Retinal pigment epithelial cell (primary cell): ENCODE data around the gene LIPC.
A peak's percentile ranks its signal among the peaks of the same experiment; 100 is the strongest.

Experiments used
- DNase-seq: peaks from one replicate; pipeline ENCODE4 v3.0.0-alpha.2; 2010; ENCODE audit warnings: low read depth
- H3K4me3 ChIP-seq: 2 replicates; pipeline ENCODE4 v1.5.1; 2011; ENCODE audit warnings: mild to moderate bottlenecking, low read length, control low read depth, moderate library complexity
- CTCF ChIP-seq: conservative IDR thresholded peaks from 2 replicates; pipeline ENCODE4 v1.5.1; 2011; ENCODE audit warnings: low read depth, low read length, control low read depth, inconsistent platforms

The LIPC gene

GRCh38 chr15:58472221-58472620, 40.4 kb downstream of the LIPC start:
- no peak overlapping the region for H3K4me3 ChIP-seq
- no peak for DNase-seq
- no peak for TF ChIP-seq CTCF

DNA sequence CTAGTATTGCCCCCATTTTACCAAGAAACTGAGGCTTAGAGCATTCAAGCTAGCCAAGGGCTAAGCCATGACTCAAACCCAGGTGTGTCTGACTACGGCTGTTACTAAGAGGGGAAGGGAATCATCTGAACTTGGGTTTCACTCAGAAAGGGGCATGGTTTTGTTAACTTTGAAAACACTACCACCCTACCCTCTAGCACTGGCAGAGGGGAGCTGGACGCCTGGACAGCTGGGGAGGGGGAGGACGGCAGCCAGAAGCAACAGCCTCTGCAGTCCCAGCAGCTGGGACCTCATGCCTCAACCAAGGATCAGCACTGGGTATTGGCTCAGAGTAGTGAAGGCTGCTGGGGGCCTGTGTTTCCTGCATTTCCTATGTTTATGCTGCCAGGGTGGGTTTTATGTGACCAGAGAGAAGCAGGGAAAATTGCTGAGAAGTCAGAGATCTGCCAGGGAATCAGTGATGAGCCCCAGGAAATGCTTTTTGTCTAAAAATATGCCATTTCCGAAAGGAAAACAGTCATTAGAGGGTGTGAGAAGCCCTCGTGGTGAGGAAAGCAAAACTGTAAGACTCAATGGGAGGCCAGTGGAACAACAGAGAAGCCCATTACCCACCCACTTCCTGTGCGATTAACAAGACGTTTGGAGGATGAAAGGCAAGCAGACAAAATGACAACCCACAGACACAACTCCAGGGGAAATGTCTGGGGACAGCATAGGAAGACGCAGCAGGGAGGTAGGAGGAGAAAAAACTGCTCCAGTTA, 41.2 kb downstream of the LIPC start:
- TF ChIP-seq CTCF = no peak
- no peak overlapping the region for H3K4me3 ChIP-seq
- no peak for DNase-seq

GRCh38 chr15:58473724-58474123, 41.9 kb downstream of the LIPC start:
- peak; percentile 85 for DNase-seq
- no peak overlapping the region for H3K4me3 ChIP-seq

GRCh38 chr15:58474741-58475323, 43.0 kb downstream of the LIPC start:
- DNase-seq = no peak
- no peak overlapping the region for H3K4me3 ChIP-seq
- TF ChIP-seq CTCF = no peak

More at GRCh38 chr15:58473724-58474123, 41.9 kb downstream of the LIPC start:
- no peak for TF ChIP-seq CTCF

- no peak overlapping the region for H3K4me3 ChIP-seq
- DNase-seq = peak; percentile 98
- TF ChIP-seq CTCF = no peak
Measured at GRCh38 chr15:58475573-58476524, 44.1 kb downstream of the LIPC start.

- no peak for DNase-seq
- no peak for TF ChIP-seq CTCF
- H3K4me3 ChIP-seq = no peak overlapping the region
Measured at GRCh38 chr15:58476525-58477162, 44.9 kb downstream of the LIPC start.
